ENCODE data around the gene FH. TPM values are rescaled to one million over a fixed set of nuclear protein-coding genes. Genes with fewer than 3 reads are reported as not detected.

The FH gene
- total RNA-seq, 2 donors from 2014 or later = 132 to 138 TPM

DNA sequence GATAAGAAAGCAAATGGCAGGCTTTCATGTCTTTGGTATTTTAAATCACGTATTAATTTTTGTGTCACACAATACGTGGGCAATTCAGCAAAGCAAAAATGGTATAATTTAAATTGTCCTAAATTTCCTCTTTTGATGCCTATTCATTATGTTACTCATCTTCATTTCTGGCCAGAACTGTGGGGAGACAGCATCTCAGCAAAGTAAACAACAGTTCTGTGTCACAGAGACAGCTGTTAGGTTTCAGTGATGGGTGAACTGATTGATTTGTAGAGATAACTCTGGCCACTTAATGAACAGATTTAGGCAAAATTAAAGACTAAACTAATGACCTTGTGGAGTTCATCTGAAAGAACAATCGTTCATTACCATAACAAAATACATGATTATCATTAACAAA, 49.2 kb downstream of the FH start:
- intact Hi-C loops (cut with DNase I) = no loop called here
- TF ChIP-seq, protein P1, sequence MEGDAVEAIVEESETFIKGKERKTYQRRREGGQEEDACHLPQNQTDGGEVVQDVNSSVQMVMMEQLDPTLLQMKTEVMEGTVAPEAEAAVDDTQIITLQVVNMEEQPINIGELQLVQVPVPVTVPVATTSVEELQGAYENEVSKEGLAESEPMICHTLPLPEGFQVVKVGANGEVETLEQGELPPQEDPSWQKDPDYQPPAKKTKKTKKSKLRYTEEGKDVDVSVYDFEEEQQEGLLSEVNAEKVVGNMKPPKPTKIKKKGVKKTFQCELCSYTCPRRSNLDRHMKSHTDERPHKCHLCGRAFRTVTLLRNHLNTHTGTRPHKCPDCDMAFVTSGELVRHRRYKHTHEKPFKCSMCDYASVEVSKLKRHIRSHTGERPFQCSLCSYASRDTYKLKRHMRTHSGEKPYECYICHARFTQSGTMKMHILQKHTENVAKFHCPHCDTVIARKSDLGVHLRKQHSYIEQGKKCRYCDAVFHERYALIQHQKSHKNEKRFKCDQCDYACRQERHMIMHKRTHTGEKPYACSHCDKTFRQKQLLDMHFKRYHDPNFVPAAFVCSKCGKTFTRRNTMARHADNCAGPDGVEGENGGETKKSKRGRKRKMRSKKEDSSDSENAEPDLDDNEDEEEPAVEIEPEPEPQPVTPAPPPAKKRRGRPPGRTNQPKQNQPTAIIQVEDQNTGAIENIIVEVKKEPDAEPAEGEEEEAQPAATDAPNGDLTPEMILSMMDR (IDR thresholded peaks at IDR 0.05) = no peak
- Histone ChIP-seq H3K27ac (no peak overlapping the region), H3K36me3 (no peaks in the 10 kb centered on the region), H3K9me3 (no peaks in the 10 kb centered on the region), H3K4me3 (no peak overlapping the region), H3K9ac (ENCODE audit: low read depth in 2 of 2, low read length in 2 of 2) (no peak overlapping the region), H3K4me1 (no peaks in the 10 kb centered on the region), H3K27me3 (no peaks in the 10 kb centered on the region)
- no peak for DNase-seq

DNA sequence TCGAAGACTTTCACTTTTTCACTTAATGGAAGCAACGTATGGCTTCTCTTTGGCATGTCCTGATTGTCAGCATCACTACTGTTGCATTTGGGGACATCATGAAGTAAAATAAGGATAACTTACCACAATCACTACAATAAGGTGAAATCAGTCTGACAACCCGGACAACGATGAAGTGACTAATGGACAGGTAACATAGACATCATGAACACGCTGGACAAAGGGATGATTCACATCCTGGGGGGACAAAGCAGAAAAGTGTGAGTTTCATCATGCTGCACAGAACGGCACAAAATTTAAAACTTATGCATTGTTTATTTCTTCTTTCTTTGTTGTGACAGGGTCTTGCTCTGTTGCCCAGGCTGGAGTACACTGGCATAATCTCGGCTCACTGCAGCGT, 53.9 kb downstream of the FH start:
- Histone ChIP-seq H3K9ac (ENCODE audit: low read depth in 2 of 2, low read length in 2 of 2) (no peak overlapping the region), H3K27ac (no peak overlapping the region), H3K4me3 (no peak overlapping the region), H3K27me3 (no peaks in the 10 kb centered on the region), H3K9me3 (no peaks in the 10 kb centered on the region), H3K4me1 (no peaks in the 10 kb centered on the region), H3K36me3 (no peaks in the 10 kb centered on the region)
- intact Hi-C loops (cut with DNase I) = no loop called here
- DNase-seq = no peak
- TF ChIP-seq, protein P1 (IDR thresholded peaks at IDR 0.05) = no peak

DNA sequence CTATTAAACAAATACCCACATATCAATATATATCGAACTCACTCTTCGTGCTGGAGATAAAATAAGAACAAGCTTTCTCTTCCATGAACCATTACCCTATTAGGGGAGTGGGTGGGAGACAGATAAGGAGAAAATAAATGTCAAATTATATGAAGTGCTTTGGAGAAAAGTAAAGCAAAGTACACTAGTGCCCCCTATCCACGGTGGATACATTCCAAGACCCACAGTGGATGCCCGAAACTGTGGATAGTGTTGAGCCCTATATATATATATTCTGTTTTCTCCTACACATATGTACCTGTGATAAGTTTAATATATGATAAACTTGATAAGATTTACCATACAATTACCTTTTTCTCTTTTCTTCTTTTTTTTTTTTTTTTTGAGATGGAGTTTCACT, 54.6 kb downstream of the FH start:
- Histone ChIP-seq H3K4me1 (no peaks in the 10 kb centered on the region), H3K9me3 (no peaks in the 10 kb centered on the region), H3K27me3 (no peaks in the 10 kb centered on the region), H3K9ac (ENCODE audit: low read depth in 2 of 2, low read length in 2 of 2) (no peak overlapping the region), H3K27ac (no peak overlapping the region), H3K36me3 (no peaks in the 10 kb centered on the region), H3K4me3 (no peak overlapping the region)
- intact Hi-C loops (cut with DNase I) = no loop called here
- DNase-seq = no peak
- TF ChIP-seq, protein P1 (IDR thresholded peaks at IDR 0.05) = no peak

DNA sequence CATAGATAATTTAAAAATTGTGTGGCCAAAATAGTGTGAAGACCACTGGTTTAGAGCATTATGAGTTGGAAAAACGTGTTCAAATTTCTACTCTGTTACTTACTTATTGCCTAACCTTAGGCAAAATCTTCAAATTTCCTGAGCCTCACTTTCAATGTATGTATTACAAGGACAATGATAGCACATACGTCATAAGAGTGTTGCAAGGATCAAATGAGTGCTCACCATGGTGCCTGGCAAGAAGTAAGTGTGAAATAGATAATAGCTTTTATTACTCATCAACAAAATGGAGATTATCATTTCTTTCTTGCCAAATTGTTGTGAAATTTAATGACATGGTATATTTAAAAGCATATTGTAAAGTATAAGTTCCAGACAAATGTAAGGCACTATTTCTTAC, 57.2 kb downstream of the FH start:
- Histone ChIP-seq H3K4me1 (no peaks in the 10 kb centered on the region), H3K9ac (ENCODE audit: low read depth in 2 of 2, low read length in 2 of 2) (no peak overlapping the region), H3K27ac (no peak overlapping the region), H3K4me3 (no peak overlapping the region), H3K9me3 (no peaks in the 10 kb centered on the region), H3K36me3 (no peaks in the 10 kb centered on the region), H3K27me3 (no peaks in the 10 kb centered on the region)
- intact Hi-C loops (cut with DNase I) = no loop called here
- TF ChIP-seq, protein P1 (IDR thresholded peaks at IDR 0.05) = no peak
- no peak for DNase-seq

DNA sequence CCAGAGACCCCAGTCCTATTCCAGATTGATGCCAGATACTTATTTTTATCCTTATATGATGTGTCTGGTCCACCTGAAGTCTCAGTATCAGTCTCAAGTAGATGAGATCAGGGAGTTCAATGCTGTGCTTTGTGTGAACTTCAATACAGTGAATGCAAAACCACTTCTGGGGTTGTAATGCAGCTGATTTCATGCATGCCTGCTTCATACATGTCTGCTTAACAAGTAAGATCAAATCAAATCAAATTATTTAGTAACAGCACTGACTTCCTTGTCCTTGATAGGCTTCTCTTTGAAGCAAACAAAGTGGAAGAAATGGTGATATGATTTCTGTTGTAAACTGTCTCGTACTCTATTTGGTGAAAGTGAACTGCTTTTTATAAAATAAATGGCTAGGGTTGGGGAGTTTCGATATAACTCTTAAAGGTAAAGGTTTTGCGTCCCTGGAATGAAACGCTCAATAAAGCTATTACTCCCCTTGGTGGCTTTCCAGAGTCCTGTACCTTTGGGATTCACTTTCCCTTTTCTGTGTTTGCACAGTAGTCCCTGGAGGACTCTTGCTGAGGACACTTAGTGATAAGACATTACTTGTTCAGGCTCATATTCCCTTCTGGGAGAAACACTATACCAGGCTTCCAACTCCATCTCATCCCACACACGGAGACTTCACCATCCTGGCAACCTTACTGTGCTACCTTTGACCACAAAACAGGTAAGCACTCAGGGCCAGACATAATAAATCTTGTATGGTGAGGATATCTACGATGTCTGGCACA, 59.3 kb downstream of the FH start:
- Histone ChIP-seq H3K27ac (no peak overlapping the region), H3K9ac (ENCODE audit: low read depth in 2 of 2, low read length in 2 of 2) (no peak overlapping the region), H3K4me1 (no peaks in the 10 kb centered on the region), H3K9me3 (no peaks in the 10 kb centered on the region), H3K4me3 (no peak overlapping the region), H3K27me3 (no peaks in the 10 kb centered on the region), H3K36me3 (no peaks in the 10 kb centered on the region)
- intact Hi-C loops (cut with DNase I) = no loop called here
- no peak for DNase-seq
- TF ChIP-seq, protein P1 (IDR thresholded peaks at IDR 0.05) = no peak
